ENCODE measurements around the gene FERMT3.
A peak's percentile ranks its signal among the peaks of the same experiment; 100 is the strongest.

GRCh38 chr11:64243236-64243854 lies 36.8 kb downstream of the FERMT3 start:
- peak; percentile 64 for TF ChIP-seq POLR2AphosphoS5 (IDR thresholded peaks at IDR 0.05; ENCODE audit: low read depth, low read length)
- no peak for TF ChIP-seq REST (IDR thresholded peaks at IDR 0.05; ENCODE audit: insufficient read depth in 1 of 2, low read depth in 2 of 2, low read length in 2 of 2)
- TF ChIP-seq TAF1 (IDR thresholded peaks at IDR 0.05; ENCODE audit: borderline replicate concordance, insufficient read depth, low read length): no peak
- TF ChIP-seq SIN3A (IDR thresholded peaks at IDR 0.05; ENCODE audit: borderline replicate concordance, insufficient read depth, low read length): no peak
